BLaER1 (cell line): ENCODE measurements around the gene ZMYND10.

ENCODE experiments used
- H3K27ac ChIP-seq: shearing (Covaris generic); formaldehyde crosslinking; 2 replicates; pipeline ENCODE4 v1.8.1; 2022
- H3K27me3 ChIP-seq: shearing (Covaris generic); formaldehyde crosslinking; 2 replicates; pipeline ENCODE4 v1.8.1; 2022
- H3K36me3 ChIP-seq: shearing (Covaris generic); formaldehyde crosslinking; 2 replicates; pipeline ENCODE4 v1.8.1; 2022
- H3K4me1 ChIP-seq: shearing (Covaris generic); formaldehyde crosslinking; 2 replicates; pipeline ENCODE4 v1.8.1; 2022
- H3K4me2 ChIP-seq: shearing (Covaris generic); formaldehyde crosslinking; 2 replicates; pipeline ENCODE4 v1.8.1; 2022
- H3K4me3 ChIP-seq: shearing (Covaris generic); formaldehyde crosslinking; 2 replicates; pipeline ENCODE4 v1.8.1; 2022
- H3K9ac ChIP-seq: shearing (Covaris generic); formaldehyde crosslinking; 2 replicates; pipeline ENCODE4 v1.8.1; 2022
- H3K9me3 ChIP-seq: shearing (Covaris generic); formaldehyde crosslinking; 2 replicates; pipeline ENCODE4 v1.8.1; 2022
- H4K20me1 ChIP-seq: shearing (Covaris generic); formaldehyde crosslinking; 2 replicates; pipeline ENCODE4 v1.8.1; 2022
- Cebpa-rat ChIP-seq: shearing (Covaris generic); IDR thresholded peaks from 2 replicates; pipeline ENCODE4 v1.8.1; 2022

The ZMYND10 gene

GRCh38 chr3:50322115-50322385 is 23.5 kb downstream of the ZMYND10 start:
- peak overlapping the region; percentile 100 for H3K9ac ChIP-seq
- H3K4me1 ChIP-seq: peaks cover 67% of the 10 kb centered on the region
- H3K27me3 ChIP-seq: no peaks in the 10 kb centered on the region
- H3K4me2 ChIP-seq: peak overlapping the region; percentile 94
- no peaks in the 10 kb centered on the region for H3K9me3 ChIP-seq
- peaks cover 62% of the 10 kb centered on the region for H3K36me3 ChIP-seq
- TF ChIP-seq Cebpa-rat: no peak
- H3K27ac ChIP-seq: peak overlapping the region; percentile 100
- H3K4me3 ChIP-seq: peak overlapping the region; percentile 78
- H4K20me1 ChIP-seq: peaks cover 38% of the 10 kb centered on the region

GRCh38 chr3:50321336-50322114 is 24.0 kb downstream of the ZMYND10 start:
- H3K36me3 ChIP-seq: peaks cover 64% of the 10 kb centered on the region

DNA sequence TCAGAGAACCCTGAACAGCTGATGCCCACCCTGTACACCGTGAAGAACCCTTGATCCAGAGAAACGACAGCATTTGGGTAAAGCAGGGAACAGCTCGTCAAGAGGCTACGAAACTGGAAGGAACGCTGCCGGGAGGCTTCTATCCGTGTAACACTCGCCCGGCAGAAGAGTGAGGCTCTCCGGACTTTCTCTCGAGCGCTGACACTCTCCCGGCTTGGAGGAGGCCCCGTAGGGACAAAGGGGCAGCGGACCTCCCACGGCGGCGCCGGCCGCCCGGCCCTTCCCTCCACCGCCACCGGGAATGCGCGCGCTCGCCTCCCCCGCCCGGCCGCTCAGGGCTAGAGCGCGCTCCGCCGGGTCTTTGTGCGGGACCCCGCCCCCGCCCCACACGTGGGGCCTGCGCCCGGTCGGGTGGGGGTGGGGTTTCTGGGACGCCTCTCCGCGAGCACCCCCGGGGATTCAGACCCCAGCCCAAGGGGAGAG is 24.6 kb downstream of the ZMYND10 start:
- peak overlapping the region; percentile 78 for H3K4me3 ChIP-seq
- H3K36me3 ChIP-seq: peaks cover 64% of the 10 kb centered on the region
- H3K27me3 ChIP-seq: no peaks in the 10 kb centered on the region
- H3K9ac ChIP-seq: peak overlapping the region; percentile 100
- H3K9me3 ChIP-seq: no peaks in the 10 kb centered on the region
- H3K4me2 ChIP-seq: peak overlapping the region; percentile 94
- no peak for TF ChIP-seq Cebpa-rat
- H3K4me1 ChIP-seq: peaks cover 67% of the 10 kb centered on the region
- H4K20me1 ChIP-seq: peaks cover 43% of the 10 kb centered on the region
- peak overlapping the region; percentile 100 for H3K27ac ChIP-seq

More at GRCh38 chr3:50321336-50322114, 24.0 kb downstream of the ZMYND10 start:
- Histone ChIP-seq H3K4me1 (peaks cover 67% of the 10 kb centered on the region), H3K4me2 (peak overlapping the region; percentile 94), H4K20me1 (peaks cover 38% of the 10 kb centered on the region), H3K27ac (peak overlapping the region; percentile 100), H3K9ac (peak overlapping the region; percentile 100), H3K4me3 (peak overlapping the region; percentile 78), H3K9me3 (no peaks in the 10 kb centered on the region), H3K27me3 (no peaks in the 10 kb centered on the region)
- TF ChIP-seq Cebpa-rat: no peak

GRCh38 chr3:50319894-50320625 is 25.5 kb downstream of the ZMYND10 start:
- peaks cover 67% of the 10 kb centered on the region for H3K4me1 ChIP-seq
- peak overlapping the region; percentile 100 for H3K27ac ChIP-seq

GRCh38 chr3:50319181-50319893 is 26.2 kb downstream of the ZMYND10 start:
- H3K27me3 ChIP-seq: no peaks in the 10 kb centered on the region
- no peaks in the 10 kb centered on the region for H3K9me3 ChIP-seq
- H3K9ac ChIP-seq: peak overlapping the region; percentile 11; the same call in 1 of the 2 replicates
- no peak for TF ChIP-seq Cebpa-rat
- H3K27ac ChIP-seq: 0 out of 2 replicates have a peak overlapping the region, but pooled peaks have one; percentile 100
- H3K4me3 ChIP-seq: peak overlapping the region; percentile 78; the same call in 1 of the 2 replicates
- peaks cover 66% of the 10 kb centered on the region for H3K4me1 ChIP-seq
- H3K36me3 ChIP-seq: peaks cover 66% of the 10 kb centered on the region
- peak overlapping the region; percentile 94 for H3K4me2 ChIP-seq
- H4K20me1 ChIP-seq: peaks cover 48% of the 10 kb centered on the region

More at GRCh38 chr3:50319894-50320625, 25.5 kb downstream of the ZMYND10 start:
- no peak for TF ChIP-seq Cebpa-rat
- Histone ChIP-seq H3K9ac (peak overlapping the region; percentile 100), H3K4me3 (peak overlapping the region; percentile 78), H3K36me3 (peaks cover 64% of the 10 kb centered on the region), H3K27me3 (no peaks in the 10 kb centered on the region), H3K4me2 (peak overlapping the region; percentile 94), H4K20me1 (peaks cover 43% of the 10 kb centered on the region), H3K9me3 (no peaks in the 10 kb centered on the region)

GRCh38 chr3:50318615-50319014 is 26.9 kb downstream of the ZMYND10 start:
- no peaks in the 10 kb centered on the region for H3K9me3 ChIP-seq
- H3K27ac ChIP-seq: no peak overlapping the region
- no peaks in the 10 kb centered on the region for H3K27me3 ChIP-seq
- no peak for TF ChIP-seq Cebpa-rat
- H3K4me1 ChIP-seq: peaks cover 59% of the 10 kb centered on the region
- peak overlapping the region; percentile 11; the same call in 1 of the 2 replicates for H3K4me3 ChIP-seq
- peak overlapping the region; percentile 11 for H3K9ac ChIP-seq
- peak overlapping the region; percentile 94 for H3K4me2 ChIP-seq
- H4K20me1 ChIP-seq: peaks cover 49% of the 10 kb centered on the region
- H3K36me3 ChIP-seq: peaks cover 61% of the 10 kb centered on the region

- Histone ChIP-seq H3K4me1 (peaks cover 55% of the 10 kb centered on the region), H3K4me2 (peak overlapping the region; percentile 94)
These were observed 27.4 kb downstream of the ZMYND10 start for GRCh38 chr3:50318163-50318562.

DNA sequence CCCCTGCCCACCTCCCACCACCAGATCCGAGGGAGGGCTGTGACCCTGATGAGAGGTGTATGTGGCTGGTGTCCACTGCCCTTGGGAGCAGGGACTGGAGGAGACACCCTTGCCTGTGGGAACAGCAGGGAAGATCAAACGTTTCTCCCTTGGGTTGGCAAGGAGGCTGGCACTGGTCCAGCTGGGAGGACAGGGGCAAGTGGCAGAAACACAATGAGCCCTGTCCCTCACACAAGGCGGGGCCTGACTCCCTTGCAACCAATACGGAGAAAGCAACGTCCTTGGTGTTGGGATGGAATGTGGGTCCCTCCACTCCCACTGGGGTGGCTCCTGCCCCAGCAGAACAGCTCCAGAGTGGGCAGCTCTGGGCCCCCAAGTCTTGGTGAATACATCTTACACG is 28.2 kb downstream of the ZMYND10 start:
- Histone ChIP-seq H3K27ac (peak overlapping the region; percentile 44), H3K9ac (0 out of 2 replicates have a peak overlapping the region, but pooled peaks have one; percentile 11), H4K20me1 (peaks cover 49% of the 10 kb centered on the region), H3K27me3 (no peaks in the 10 kb centered on the region), H3K4me3 (no peak overlapping the region), H3K9me3 (no peaks in the 10 kb centered on the region), H3K36me3 (peaks cover 58% of the 10 kb centered on the region), H3K4me2 (peak overlapping the region; percentile 94), H3K4me1 (peaks cover 46% of the 10 kb centered on the region)
- TF ChIP-seq Cebpa-rat: no peak

More at GRCh38 chr3:50318163-50318562, 27.4 kb downstream of the ZMYND10 start:
- peak overlapping the region; percentile 11 for H3K9ac ChIP-seq
- no peaks in the 10 kb centered on the region for H3K27me3 ChIP-seq
- peaks cover 58% of the 10 kb centered on the region for H3K36me3 ChIP-seq
- H3K27ac ChIP-seq: peak overlapping the region; percentile 44; the same call in 1 of the 2 replicates
- H4K20me1 ChIP-seq: peaks cover 49% of the 10 kb centered on the region
- no peak for TF ChIP-seq Cebpa-rat
- H3K4me3 ChIP-seq: peak overlapping the region; percentile 11; the same call in 1 of the 2 replicates
- H3K9me3 ChIP-seq: no peaks in the 10 kb centered on the region

GRCh38 chr3:50316657-50317242 is 28.8 kb downstream of the ZMYND10 start:
- Histone ChIP-seq H3K4me2 (no peak overlapping the region), H3K27me3 (no peaks in the 10 kb centered on the region), H3K9me3 (no peaks in the 10 kb centered on the region)

More at GRCh38 chr3:50316657-50317242, 28.8 kb downstream of the ZMYND10 start:
- Histone ChIP-seq H3K36me3 (peaks cover 58% of the 10 kb centered on the region), H3K4me1 (peaks cover 41% of the 10 kb centered on the region), H3K4me3 (no peak overlapping the region), H3K27ac (peak overlapping the region; percentile 44), H3K9ac (no peak overlapping the region), H4K20me1 (peaks cover 49% of the 10 kb centered on the region)
- no peak for TF ChIP-seq Cebpa-rat
